Body of pancreas (tissue), 4 donors: ENCODE data around the gene ABHD4.

Experiments
- POLR2A ChIP-seq, 3 donors: fragments of 450-650 bp; IDR thresholded peaks; one replicate each; pipeline ENCODE4 v1.6.1; 2016; ENCODE audit warnings: antibody characterized with exemption in 3 of 3, mild to moderate bottlenecking in 2 of 3
- TF ChIP-seq, protein P1 (sequence below), 7 experiments: fragments of 450-650 bp in 4 of 7; fragments of 200-600 bp in 3 of 7; sonication (generic) in 3 of 7; IDR thresholded peaks; one replicate each; pipeline ENCODE4 v1.5.1; 2016 to 2019; ENCODE audit warnings: antibody characterized with exemption in 7 of 7

DNA sequence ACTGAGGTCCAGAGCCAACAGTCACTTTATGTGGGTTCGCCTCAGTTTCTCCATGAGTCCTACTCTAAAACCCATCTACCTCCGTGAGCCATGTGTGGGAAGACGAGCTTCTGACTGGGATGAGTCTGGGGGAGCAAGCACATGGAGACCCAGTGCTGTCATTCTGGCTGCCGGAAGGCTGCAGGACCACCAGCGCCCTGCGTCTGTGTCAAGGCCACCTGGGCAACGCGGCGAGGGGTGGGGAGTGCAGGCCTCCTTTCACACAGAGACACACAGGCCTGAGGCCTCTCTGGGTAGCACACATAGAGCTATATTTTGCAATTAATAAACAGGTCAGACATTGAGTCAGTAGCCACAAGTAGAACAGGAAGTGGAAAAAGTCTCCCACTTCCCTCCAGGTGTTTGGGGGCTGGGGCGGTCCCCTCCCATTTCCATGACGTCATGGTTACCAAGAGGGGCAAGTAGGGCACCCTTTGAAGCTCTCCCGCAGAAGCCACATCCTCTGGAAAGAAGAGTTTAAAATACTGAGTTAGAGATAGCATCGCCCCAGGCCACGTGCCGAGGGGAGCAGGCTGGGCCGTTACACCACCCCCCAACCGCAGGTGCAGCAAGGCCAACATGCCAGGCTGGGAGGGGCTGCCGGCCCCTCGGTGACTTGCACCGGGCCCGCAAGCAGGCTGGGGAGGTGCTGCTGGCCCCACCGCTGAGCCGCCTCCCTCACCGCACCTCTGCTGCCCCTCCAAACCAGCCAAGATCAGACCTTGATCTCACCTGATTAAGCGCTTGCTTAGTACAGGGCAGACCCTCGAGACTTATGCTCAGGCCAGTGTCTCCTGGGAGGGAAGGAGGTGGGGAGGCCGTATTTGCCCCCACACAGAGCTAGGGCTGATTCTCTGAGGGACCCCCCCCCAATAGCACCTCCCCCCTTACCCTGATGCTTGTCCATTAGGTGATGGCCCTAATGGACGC lies 41.8 kb upstream of the ABHD4 start:
- TF ChIP-seq, protein P1, sequence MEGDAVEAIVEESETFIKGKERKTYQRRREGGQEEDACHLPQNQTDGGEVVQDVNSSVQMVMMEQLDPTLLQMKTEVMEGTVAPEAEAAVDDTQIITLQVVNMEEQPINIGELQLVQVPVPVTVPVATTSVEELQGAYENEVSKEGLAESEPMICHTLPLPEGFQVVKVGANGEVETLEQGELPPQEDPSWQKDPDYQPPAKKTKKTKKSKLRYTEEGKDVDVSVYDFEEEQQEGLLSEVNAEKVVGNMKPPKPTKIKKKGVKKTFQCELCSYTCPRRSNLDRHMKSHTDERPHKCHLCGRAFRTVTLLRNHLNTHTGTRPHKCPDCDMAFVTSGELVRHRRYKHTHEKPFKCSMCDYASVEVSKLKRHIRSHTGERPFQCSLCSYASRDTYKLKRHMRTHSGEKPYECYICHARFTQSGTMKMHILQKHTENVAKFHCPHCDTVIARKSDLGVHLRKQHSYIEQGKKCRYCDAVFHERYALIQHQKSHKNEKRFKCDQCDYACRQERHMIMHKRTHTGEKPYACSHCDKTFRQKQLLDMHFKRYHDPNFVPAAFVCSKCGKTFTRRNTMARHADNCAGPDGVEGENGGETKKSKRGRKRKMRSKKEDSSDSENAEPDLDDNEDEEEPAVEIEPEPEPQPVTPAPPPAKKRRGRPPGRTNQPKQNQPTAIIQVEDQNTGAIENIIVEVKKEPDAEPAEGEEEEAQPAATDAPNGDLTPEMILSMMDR (IDR thresholded peaks at IDR 0.05), result no peak
- TF ChIP-seq POLR2A (IDR thresholded peaks at IDR 0.05), result no peak
